Esophagus muscularis mucosa (tissue), 4 donors: ENCODE measurements around the gene AFF2. TPM values are rescaled to one million over a fixed set of nuclear protein-coding genes. Genes with fewer than 3 reads are reported as not detected.

Experiments used
- DNase-seq: peaks from one replicate; pipeline ENCODE4 v3.0.0-alpha.2; 2017; ENCODE audit errors: extremely low spot score
- H3K27ac ChIP-seq, 4 donors: fragments of 200-600 bp; sonication (generic); replicated peaks in 1 of 4; 1 replicate in 3 of 4; 2 replicates in 1 of 4; pipeline ENCODE4 v1.5.1; 2016 to 2019; ENCODE audit warnings: mild to moderate bottlenecking in 1 of 4
- H3K27me3 ChIP-seq, 4 donors: fragments of 200-600 bp; sonication (generic); one replicate each; pipeline versions ENCODE4 v1.5.1 to v1.6.0; 2016 to 2019
- H3K36me3 ChIP-seq, 4 donors: fragments of 200-600 bp; sonication (generic); one replicate each; pipeline ENCODE4 v1.5.1; 2016 to 2019
- H3K4me1 ChIP-seq, 4 donors: fragments of 200-600 bp; sonication (generic); one replicate each; pipeline ENCODE4 v1.5.1; 2016 to 2019
- H3K4me3 ChIP-seq, 4 donors: fragments of 200-600 bp; sonication (generic); 1 replicate in 2 of 4; 2 replicates in 2 of 4; pipeline ENCODE4 v1.5.1; 2016 to 2019; ENCODE audit warnings: mild to moderate bottlenecking in 4 of 4, moderate library complexity in 1 of 4
- H3K9me3 ChIP-seq, 4 donors: fragments of 200-600 bp; sonication (generic); 1 replicate in 3 of 4; 2 replicates in 1 of 4; pipeline ENCODE4 v1.5.1; 2016 to 2019
- CTCF ChIP-seq, 3 experiments: fragments of 200-600 bp in 2 of 3; fragments of 450-650 bp in 1 of 3; sonication (generic) in 2 of 3; IDR thresholded peaks; one replicate each; pipeline ENCODE4 v1.5.1; 2017 to 2019; ENCODE audit warnings: antibody characterized with exemption in 3 of 3, mild to moderate bottlenecking in 2 of 3, moderate library complexity in 1 of 3
- EP300 ChIP-seq: sonication (generic); formaldehyde crosslinking; IDR thresholded peaks from one replicate; pipeline ENCODE4 v1.6.1; 2017; ENCODE audit warnings: antibody characterized with exemption
- POLR2A ChIP-seq: fragments of 450-650 bp; IDR thresholded peaks from one replicate; pipeline ENCODE4 v1.6.1; 2017; ENCODE audit warnings: antibody characterized with exemption, moderate library complexity, mild to moderate bottlenecking, low read depth
- POLR2AphosphoS5 ChIP-seq, 2 donors: sonication (generic); formaldehyde crosslinking; IDR thresholded peaks; one replicate each; pipeline ENCODE4 v1.6.1; 2017; ENCODE audit warnings: antibody characterized with exemption in 2 of 2
- WGBS: methylation state at CpG from one replicate; pipeline ENCODE4 v1.1.5; 2018; 5-methylcytosine and 5-hydroxymethylcytosine counted together
- intact Hi-C: fragments of 100-400 bp; cut with DNase I; formaldehyde crosslinking; loops from one replicate; pipeline ENCODE4 v1.15.1; 2023
- total RNA-seq, 4 donors: library from RNA; depleted of rRNA; stranded (reverse); fragments of >200 nt; gene quantifications; one replicate each; pipeline versions ENCODE4 v1.1.0 to v1.2.1, GENCODE V29; 2016

The AFF2 gene
- total RNA-seq, 4 donors from 2014 or later, result 3.8 to 10.8 (median 6.8) TPM

GRCh38 chrX:148940411-148940996, 440.1 kb downstream of the AFF2 start:
- H3K4me3 ChIP-seq, result no peak overlapping the region
- TF ChIP-seq POLR2A, result no peak
- no peak for TF ChIP-seq CTCF (IDR thresholded peaks at IDR 0.05)
- TF ChIP-seq EP300, result no peak
- no peak for TF ChIP-seq POLR2AphosphoS5 (IDR thresholded peaks at IDR 0.05)
- H3K27ac ChIP-seq, result no peak overlapping the region
- no peaks in the 10 kb centered on the region for H3K36me3 ChIP-seq
- DNase-seq, result no peak
- H3K4me1 ChIP-seq, result no peaks in the 10 kb centered on the region
- no peaks in the 10 kb centered on the region for H3K9me3 ChIP-seq
- intact Hi-C loops, result no loop called here
- WGBS, result 50% methylated on average over 1 of the region's 1 CpG
- no peaks in the 10 kb centered on the region for H3K27me3 ChIP-seq

DNA sequence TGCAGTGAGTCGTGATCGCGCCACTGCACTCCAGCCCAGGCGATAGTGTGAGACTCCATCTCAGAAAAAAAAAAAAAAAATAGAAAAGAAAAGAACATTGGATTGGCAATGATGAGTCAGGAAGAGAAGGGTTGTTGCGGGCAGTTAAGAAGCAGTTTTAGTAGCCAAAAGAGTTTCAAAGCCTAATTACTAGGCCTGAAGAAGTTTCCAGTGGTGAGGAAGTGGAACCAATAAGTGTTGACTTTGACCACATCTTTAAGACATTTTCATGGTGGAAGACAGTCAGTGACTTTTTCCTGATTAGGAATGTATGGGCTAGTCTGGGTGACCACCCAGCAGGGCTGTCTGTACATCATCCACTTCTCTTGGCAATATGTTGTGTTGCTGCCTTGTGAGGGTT, 442.3 kb downstream of the AFF2 start:
- H3K4me3 ChIP-seq, result no peak overlapping the region
- WGBS, result 70% methylated on average over 5 of the region's 5 CpGs

DNA sequence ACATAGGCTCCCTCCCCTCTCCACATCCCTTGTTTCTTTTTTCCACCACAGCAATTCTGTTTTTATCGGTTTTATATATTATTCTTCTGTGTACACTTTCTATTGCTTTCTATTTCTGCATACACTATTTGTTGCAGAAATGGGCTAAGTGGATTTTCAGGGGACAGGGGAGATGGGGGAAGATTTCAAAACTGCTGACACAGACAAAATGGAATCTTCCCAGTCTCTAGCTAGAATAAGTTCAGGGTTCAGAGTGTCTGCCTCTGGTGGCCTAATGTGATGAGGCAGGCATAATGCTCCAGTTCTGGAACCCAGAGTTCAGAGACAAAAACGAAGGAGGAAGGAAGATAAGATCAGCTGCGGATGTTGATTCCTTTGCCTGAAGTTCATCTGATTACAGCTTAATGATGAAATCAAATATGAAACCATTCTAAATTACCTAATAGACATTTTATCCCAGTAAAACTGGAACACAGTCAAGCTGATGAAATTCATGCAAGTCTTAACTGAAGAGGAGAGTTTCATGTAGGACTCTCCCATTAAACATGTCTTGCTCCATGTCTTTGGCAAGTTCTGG, 447.1 kb downstream of the AFF2 start:
- Histone ChIP-seq H3K27me3 (no peaks in the 10 kb centered on the region), H3K9me3 (no peaks in the 10 kb centered on the region), H3K27ac (no peak overlapping the region), H3K4me1 (no peaks in the 10 kb centered on the region), H3K4me3 (no peak overlapping the region), H3K36me3 (no peaks in the 10 kb centered on the region)
- no peak for TF ChIP-seq EP300
- TF ChIP-seq CTCF (IDR thresholded peaks at IDR 0.05), result no peak
- TF ChIP-seq POLR2AphosphoS5 (IDR thresholded peaks at IDR 0.05), result no peak
- no peak for TF ChIP-seq POLR2A
- no peak for DNase-seq
- intact Hi-C loops, result no loop called here
- 66% methylated on average over 3 of the region's 3 CpGs for WGBS

More for the DNA sequence above, 442.3 kb downstream of the AFF2 start:
- TF ChIP-seq POLR2A (no peak), POLR2AphosphoS5 (IDR thresholded peaks at IDR 0.05) (no peak), CTCF (IDR thresholded peaks at IDR 0.05) (no peak), EP300 (no peak)
- Histone ChIP-seq H3K4me1 (no peaks in the 10 kb centered on the region), H3K9me3 (no peaks in the 10 kb centered on the region), H3K36me3 (no peaks in the 10 kb centered on the region), H3K27me3 (no peaks in the 10 kb centered on the region), H3K27ac (no peak overlapping the region)
- DNase-seq, result no peak
- intact Hi-C loops, result no loop called here

- Histone ChIP-seq H3K4me3 (no peak overlapping the region), H3K4me1 (no peaks in the 10 kb centered on the region), H3K9me3 (no peaks in the 10 kb centered on the region), H3K36me3 (no peaks in the 10 kb centered on the region), H3K27me3 (no peaks in the 10 kb centered on the region), H3K27ac (no peak overlapping the region)
- no peak for DNase-seq
- TF ChIP-seq POLR2AphosphoS5 (IDR thresholded peaks at IDR 0.05) (no peak), CTCF (IDR thresholded peaks at IDR 0.05) (no peak), POLR2A (no peak), EP300 (no peak)
- WGBS, result 59% methylated on average over 3 of the region's 3 CpGs
- intact Hi-C loops, result no loop called here
Measured at GRCh38 chrX:148956352-148956751, 455.9 kb downstream of the AFF2 start.

GRCh38 chrX:148958901-148959300, 458.5 kb downstream of the AFF2 start:
- no peak overlapping the region for H3K4me3 ChIP-seq
- TF ChIP-seq CTCF (IDR thresholded peaks at IDR 0.05) (no peak), POLR2A (no peak), POLR2AphosphoS5 (IDR thresholded peaks at IDR 0.05) (no peak), EP300 (no peak)
- no peaks in the 10 kb centered on the region for H3K27me3 ChIP-seq
- 75% methylated on average over 1 of the region's 1 CpG for WGBS
- no peaks in the 10 kb centered on the region for H3K9me3 ChIP-seq
- H3K36me3 ChIP-seq, result no peaks in the 10 kb centered on the region
- intact Hi-C loops, result no loop called here
- no peak for DNase-seq
- H3K27ac ChIP-seq, result no peak overlapping the region
- H3K4me1 ChIP-seq, result no peaks in the 10 kb centered on the region
